NCI-H226 (cell line): ENCODE results near the gene RFX2.

Source experiments
- DNase-seq: peaks from one replicate; pipeline ENCODE4 v3.0.0-alpha.2; 2015

Gene RFX2

GRCh38 chr19:6059396-6059947 lies 50.8 kb downstream of the RFX2 start:
- no peak for DNase-seq

- DNase-seq: no peak
These were observed 51.6 kb downstream of the RFX2 start for GRCh38 chr19:6058518-6059201.

GRCh38 chr19:6057651-6058517 lies 52.4 kb downstream of the RFX2 start:
- DNase-seq: no peak

- DNase-seq: peak; percentile 97
These were observed 53.3 kb downstream of the RFX2 start for GRCh38 chr19:6056801-6057650.

- DNase-seq: no peak
These were observed 54.0 kb downstream of the RFX2 start for GRCh38 chr19:6056282-6056741.

GRCh38 chr19:6055013-6055795 lies 55.1 kb downstream of the RFX2 start:
- DNase-seq: peak; percentile 9

GRCh38 chr19:6048793-6049405 lies 61.4 kb downstream of the RFX2 start:
- peak; percentile 63 for DNase-seq

GRCh38 chr19:6048348-6048747 lies 62.0 kb downstream of the RFX2 start:
- no peak for DNase-seq

GRCh38 chr19:6047741-6048251 lies 62.5 kb downstream of the RFX2 start:
- DNase-seq: no peak

- DNase-seq: no peak
These were observed 63.0 kb downstream of the RFX2 start for GRCh38 chr19:6047256-6047655.

GRCh38 chr19:6045108-6045507 lies 65.2 kb downstream of the RFX2 start:
- DNase-seq: no peak

- no peak for DNase-seq
These were observed 66.1 kb downstream of the RFX2 start for GRCh38 chr19:6044056-6044805.

GRCh38 chr19:6042776-6043726 lies 67.2 kb downstream of the RFX2 start:
- no peak for DNase-seq

- DNase-seq: no peak
These were observed 68.3 kb downstream of the RFX2 start for GRCh38 chr19:6041991-6042481.

GRCh38 chr19:6041071-6041470 lies 69.2 kb downstream of the RFX2 start:
- no peak for DNase-seq

GRCh38 chr19:6039566-6040225 lies 70.6 kb downstream of the RFX2 start:
- DNase-seq: no peak

GRCh38 chr19:6038634-6039405 lies 71.5 kb downstream of the RFX2 start:
- no peak for DNase-seq

GRCh38 chr19:6035026-6035425 lies 75.3 kb downstream of the RFX2 start:
- no peak for DNase-seq
